ENCODE data around the gene CNTN4.

DNA sequence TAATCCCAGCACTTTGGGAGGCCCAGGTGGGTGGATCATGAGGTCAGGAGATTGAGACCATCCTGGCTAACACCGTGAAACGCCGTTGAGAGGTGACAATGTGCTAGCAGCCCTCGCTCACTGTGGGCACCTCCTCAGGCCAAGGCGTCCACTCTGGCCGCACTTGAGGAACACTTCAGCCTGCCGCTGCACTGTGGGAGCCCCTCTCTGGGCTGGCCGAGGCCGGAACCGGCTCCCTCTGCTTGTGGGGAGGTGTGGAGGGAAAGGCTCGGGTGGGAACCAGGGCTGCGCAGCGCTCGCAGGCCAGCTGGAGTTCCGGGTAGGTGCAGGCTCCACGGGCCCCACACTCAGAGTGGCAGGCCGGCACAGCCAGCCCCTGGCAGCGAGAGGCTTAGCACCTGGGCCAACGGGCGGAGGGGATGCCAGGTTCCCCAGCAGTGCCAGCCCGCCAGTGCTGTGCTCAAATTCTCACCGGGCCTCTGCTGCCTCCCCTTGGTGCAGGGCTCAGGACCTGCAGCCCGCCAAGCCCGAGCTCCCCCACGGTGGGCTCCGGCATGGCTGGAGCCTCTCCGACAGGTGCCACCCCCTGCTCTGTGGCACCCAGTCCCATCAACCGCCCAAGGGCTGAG is 253.6 kb downstream of the CNTN4 start:
- TF ChIP-seq CTCF (IDR thresholded peaks at IDR 0.05; ENCODE audit: low read length) (no peak), EZH2 (optimal IDR thresholded peaks at IDR 0.05; ENCODE audit: low read depth, low read length) (no peak)
